ENCODE results near the gene MT3. TPM values are rescaled to one million over a fixed set of nuclear protein-coding genes. Genes with fewer than 3 reads are reported as not detected.

MT3 gene
- total and polyA plus RNA-seq, 2 of the 13 experiments (the other 11 are each of a cell fraction or from before 2014, with no cell fraction given): not detected

- intact Hi-C loops (cut with micrococcal nuclease; ENCODE audit: unreplicated experiment): no loop called here
- H2AFZ ChIP-seq (ENCODE audit: low read length): no peak overlapping the region
- ATAC-seq: no peak
- no peak for TF ChIP-seq PCBP2 (optimal IDR thresholded peaks at IDR 0.05; ENCODE audit: low read depth, low read length, poor library complexity, severe bottlenecking)
- TF ChIP-seq TBP (CRISPR knock-in tag; IDR thresholded peaks at IDR 0.05): no peak
- TF ChIP-seq LCORL (IDR thresholded peaks at IDR 0.05): no peak
- TF ChIP-seq LCORL (CRISPR knock-in tag; IDR thresholded peaks at IDR 0.05): 0 out of 2 replicates have a peak, but pooled peaks have one; percentile 7
- 46% methylated on average over 4 of the region's 4 CpGs for WGBS (ENCODE audit: low lambda C conversion rate)
- CTCF ChIA-PET (ENCODE audit: low intra/inter-chr PET ratio, low total read pairs): no interaction called here
- H3K9ac ChIP-seq (ENCODE audit: insufficient read depth, low read depth, low read length): no peak overlapping the region
- peaks cover 70% of the 10 kb centered on the region for H3K4me1 ChIP-seq (ENCODE audit: insufficient read depth, low read length)
- no peaks in the 10 kb centered on the region for H3K36me3 ChIP-seq (replicated peaks in 1 of 2; ENCODE audit: control insufficient read depth in 1 of 2, insufficient read depth in 2 of 2, low read length in 2 of 2)
- DNase-seq (ENCODE audit: low spot score): no peak
- H3K4me2 ChIP-seq (ENCODE audit: low read depth, low read length): 0 out of 2 replicates have a peak overlapping the region, but pooled peaks have one; percentile 40
- POLR2A ChIA-PET: no interaction called here
- no peaks in the 10 kb centered on the region for H3K79me2 ChIP-seq (ENCODE audit: insufficient read depth, low read length)
- no peaks in the 10 kb centered on the region for H3K9me3 ChIP-seq (ENCODE audit: low read length)
- H4K20me1 ChIP-seq (ENCODE audit: insufficient read depth, low read length): no peaks in the 10 kb centered on the region
- FAIRE-seq: no peak
- in situ Hi-C loops (cut with HindIII; ENCODE audit: extremely low pct_ligation_motif_present, low pct_unique_long_range_greater_than_20kb): no loop called here
- H3K27ac ChIP-seq (ENCODE audit: extremely low read length, insufficient read depth, low read length): no peak overlapping the region
- BruUV-seq (replicated peaks): no TSS peak
- no peak overlapping the region for H3K4me3 ChIP-seq (replicated peaks in 1 of 3; ENCODE audit: insufficient read depth in 1 of 3, low read depth in 2 of 3, low read length in 3 of 3)
- H3K27me3 ChIP-seq (ENCODE audit: control insufficient read depth in 1 of 2, insufficient read depth in 2 of 2, low read length in 2 of 2): peaks cover 0 to 14% of the 10 kb centered on the region in 2 experiments; a peak in 2 of 5 replicates
Measured at GRCh38 chr16:56547949-56548567, 41.3 kb upstream of the MT3 start.

GRCh38 chr16:56549161-56549560, 40.2 kb upstream of the MT3 start:
- POLR2A ChIA-PET: interaction anchor here (0.5 kb wide), 1 partner anchor 75 kb away, joined by 3 read pairs; no protein-coding TSS in a partner anchor
- in situ Hi-C loops (cut with HindIII; ENCODE audit: extremely low pct_ligation_motif_present, low pct_unique_long_range_greater_than_20kb) (no loop called here), intact Hi-C loops (cut with micrococcal nuclease; ENCODE audit: unreplicated experiment) (no loop called here)
- BruUV-seq (replicated peaks): no TSS peak
- Histone ChIP-seq H3K27ac (ENCODE audit: extremely low read length, insufficient read depth, low read length) (no peak overlapping the region), H3K4me3 (replicated peaks in 1 of 3; ENCODE audit: insufficient read depth in 1 of 3, low read depth in 2 of 3, low read length in 3 of 3) (no peak overlapping the region), H3K27me3 (ENCODE audit: control insufficient read depth in 1 of 2, insufficient read depth in 2 of 2, low read length in 2 of 2) (peaks cover 0 to 14% of the 10 kb centered on the region in 2 experiments; a peak in 2 of 5 replicates), H3K79me2 (ENCODE audit: insufficient read depth, low read length) (no peaks in the 10 kb centered on the region), H2AFZ (ENCODE audit: low read length) (no peak overlapping the region), H4K20me1 (ENCODE audit: insufficient read depth, low read length) (no peaks in the 10 kb centered on the region), H3K9ac (ENCODE audit: insufficient read depth, low read depth, low read length) (no peak overlapping the region), H3K4me2 (ENCODE audit: low read depth, low read length) (no peak overlapping the region), H3K4me1 (ENCODE audit: insufficient read depth, low read length) (peaks cover 76% of the 10 kb centered on the region), H3K36me3 (replicated peaks in 1 of 2; ENCODE audit: control insufficient read depth in 1 of 2, insufficient read depth in 2 of 2, low read length in 2 of 2) (no peaks in the 10 kb centered on the region), H3K9me3 (ENCODE audit: low read length) (no peaks in the 10 kb centered on the region)
- no peak for FAIRE-seq
- no peak for DNase-seq (ENCODE audit: low spot score)
- no peak for ATAC-seq
- CTCF ChIA-PET (ENCODE audit: low intra/inter-chr PET ratio, low total read pairs): no interaction called here
- TF ChIP-seq KDM6A (CRISPR knock-in tag; IDR thresholded peaks at IDR 0.05; ENCODE audit: low read depth): no peak
- TF ChIP-seq GABPB1 (CRISPR knock-in tag; IDR thresholded peaks at IDR 0.05): no peak
- TF ChIP-seq ZNF180 (CRISPR knock-in tag; IDR thresholded peaks at IDR 0.05; ENCODE audit: borderline replicate concordance, low read depth): no peak
- no peak for TF ChIP-seq FOSL1 (CRISPR knock-in tag; IDR thresholded peaks at IDR 0.05; ENCODE audit: borderline replicate concordance)
- no peak for TF ChIP-seq TCF7 (IDR thresholded peaks at IDR 0.05; ENCODE audit: low read depth)

Data from HepG2 (cell line).